PC-3 (cell line): ENCODE measurements around the gene SH3RF3. TPM values are rescaled to one million over a fixed set of nuclear protein-coding genes. Genes with fewer than 3 reads are reported as not detected.

ENCODE experiments used
- ATAC-seq: fragments of 200-7000 bp; cut with Tn5 transposase; 2 replicates; pipeline ENCODE4 v1.9.1; 2020; ENCODE audit warnings: mild to moderate bottlenecking, moderate library complexity
- BruUV-seq: library from RNA; stranded (reverse); fragments of 400-500 nt; replicated peaks from 2 replicates; lab custom pipeline; 2021; lab: Mats Ljungman, UMichigan
- CTCF ChIA-PET: fragments of 300-600 bp; sonication (Branson Sonifier 250); formaldehyde crosslinking; loops from one replicate; lab custom pipeline; 2022; ENCODE audit warnings: antibody characterized with exemption; lab: Charles Lee
- POLR2A ChIA-PET: fragments of 300-600 bp; sonication (Branson Sonifier 250); formaldehyde crosslinking; loops from one replicate; lab custom pipeline; 2022; ENCODE audit warnings: antibody characterized with exemption; ENCODE audit not compliant: unreplicated experiment; lab: Charles Lee
- DNase-seq: peaks from one replicate; pipeline ENCODE4 v3.0.0-alpha.2; 2015
- H2AFZ ChIP-seq: fragments of 300-600 bp; sonication (generic); 2 replicates; pipeline ENCODE4 v1.6.0; 2016; ENCODE audit warnings: antibody characterized with exemption, low read length
- H3F3A ChIP-seq: fragments of 300-600 bp; sonication (generic); one replicate; pipeline ENCODE4 v1.6.0; 2017; ENCODE audit warnings: antibody characterized with exemption, low read length, control low read depth, mild to moderate bottlenecking; ENCODE audit not compliant: unreplicated experiment
- H3K27ac ChIP-seq: fragments of 300-600 bp; sonication (generic); 2 replicates; pipeline ENCODE4 v1.5.1; 2016; ENCODE audit warnings: mild to moderate bottlenecking, low read length
- H3K27me3 ChIP-seq: fragments of 300-600 bp; sonication (generic); 2 replicates; pipeline ENCODE4 v1.6.1; 2016; ENCODE audit warnings: low read length, mixed read lengths
- H3K36me3 ChIP-seq: fragments of 300-600 bp; sonication (generic); 2 replicates; pipeline ENCODE4 v1.6.1; 2016; ENCODE audit warnings: low read depth, mixed run types, low read length, mixed read lengths
- H3K4me1 ChIP-seq: fragments of 300-600 bp; sonication (generic); 2 replicates; pipeline ENCODE4 v1.5.1; 2016; ENCODE audit warnings: low read length; ENCODE audit not compliant: insufficient read depth
- H3K4me2 ChIP-seq: fragments of 300-600 bp; sonication (generic); 2 replicates; pipeline ENCODE4 v1.6.0; 2016; ENCODE audit warnings: low read length
- H3K4me3 ChIP-seq: fragments of 300-600 bp; sonication (generic); 2 replicates; pipeline ENCODE4 v1.5.1; 2016; ENCODE audit warnings: mild to moderate bottlenecking, low read length, mixed read lengths
- H3K79me2 ChIP-seq: fragments of 300-600 bp; sonication (generic); 2 replicates; pipeline ENCODE4 v1.6.1; 2017; ENCODE audit warnings: low read length, mixed read lengths
- H3K9ac ChIP-seq: fragments of 300-600 bp; sonication (generic); 2 replicates; pipeline ENCODE4 v1.6.0; 2016; ENCODE audit warnings: mild to moderate bottlenecking, low read length
- H3K9me2 ChIP-seq: fragments of 300-600 bp; sonication (generic); replicated peaks from 2 replicates; pipeline ENCODE4 v1.6.1; 2016; ENCODE audit warnings: mixed run types, low read length, mixed read lengths
- H3K9me3 ChIP-seq: fragments of 300-600 bp; sonication (generic); 2 replicates; pipeline ENCODE4 v1.6.1; 2016; ENCODE audit warnings: low read length, mixed read lengths
- H4K20me1 ChIP-seq: fragments of 300-600 bp; sonication (generic); 2 replicates; pipeline ENCODE4 v1.6.1; 2016; ENCODE audit warnings: low read length, mixed read lengths
- EZH2 ChIP-seq: fragments of 300-600 bp; sonication (generic); IDR thresholded peaks from one replicate; pipeline ENCODE4 v1.6.1; 2017; ENCODE audit warnings: antibody characterized with exemption, mild to moderate bottlenecking, low read length; ENCODE audit not compliant: unreplicated experiment
- EZH2phosphoT487 ChIP-seq: fragments of 300-600 bp; sonication (generic); IDR thresholded peaks from 2 replicates; pipeline ENCODE4 v1.6.1; 2018; ENCODE audit warnings: mild to moderate bottlenecking, antibody characterized with exemption, low read length, borderline replicate concordance
- intact Hi-C: fragments of 100-400 bp; cut with micrococcal nuclease; formaldehyde crosslinking; loops from 2 replicates; pipeline ENCODE4 v1.9.0; 2023
- total RNA-seq: library from RNA; depleted of rRNA; stranded (reverse); fragments of >200 nt; gene quantifications from 2 replicates; pipeline ENCODE4 v1.2.3, GENCODE V29; 2014
- TF ChIP-seq, protein P1 (sequence below): fragments of 300-600 bp; sonication (generic); conservative IDR thresholded peaks from 2 replicates; pipeline ENCODE4 v1.5.1; 2017; ENCODE audit warnings: antibody characterized with exemption, low read depth, mild to moderate bottlenecking, low read length

SH3RF3 gene
- total RNA-seq, 1 experiment from 2014 or later: 11.7 TPM

DNA sequence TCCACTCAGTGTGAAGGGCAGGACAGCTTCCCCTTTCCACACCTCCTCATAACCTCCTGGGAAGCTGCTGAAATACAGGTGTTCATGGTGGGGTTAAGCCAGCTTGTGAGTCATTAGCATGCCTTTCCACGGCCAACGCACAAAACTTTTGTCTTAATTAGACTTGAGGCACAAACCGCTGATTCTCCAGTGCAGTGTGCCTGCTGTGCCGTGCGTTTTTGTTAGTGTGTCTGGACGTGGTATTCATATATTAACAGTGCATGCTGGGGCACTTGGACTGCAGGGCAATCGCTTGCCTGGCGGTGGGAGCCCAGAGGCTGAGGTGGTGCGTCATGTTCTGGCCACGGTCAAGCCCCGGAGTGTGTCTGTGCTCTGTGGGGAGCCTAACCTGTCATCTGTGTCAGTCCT, 156.2 kb downstream of the SH3RF3 start:
- DNase-seq: no peak
- H3K36me3 ChIP-seq: no peaks in the 10 kb centered on the region
- intact Hi-C loops: no loop called here
- no peak overlapping the region for H3K4me3 ChIP-seq
- H4K20me1 ChIP-seq: no peaks in the 10 kb centered on the region
- POLR2A ChIA-PET: no interaction called here
- TF ChIP-seq EZH2: no peak
- TF ChIP-seq, protein P1, sequence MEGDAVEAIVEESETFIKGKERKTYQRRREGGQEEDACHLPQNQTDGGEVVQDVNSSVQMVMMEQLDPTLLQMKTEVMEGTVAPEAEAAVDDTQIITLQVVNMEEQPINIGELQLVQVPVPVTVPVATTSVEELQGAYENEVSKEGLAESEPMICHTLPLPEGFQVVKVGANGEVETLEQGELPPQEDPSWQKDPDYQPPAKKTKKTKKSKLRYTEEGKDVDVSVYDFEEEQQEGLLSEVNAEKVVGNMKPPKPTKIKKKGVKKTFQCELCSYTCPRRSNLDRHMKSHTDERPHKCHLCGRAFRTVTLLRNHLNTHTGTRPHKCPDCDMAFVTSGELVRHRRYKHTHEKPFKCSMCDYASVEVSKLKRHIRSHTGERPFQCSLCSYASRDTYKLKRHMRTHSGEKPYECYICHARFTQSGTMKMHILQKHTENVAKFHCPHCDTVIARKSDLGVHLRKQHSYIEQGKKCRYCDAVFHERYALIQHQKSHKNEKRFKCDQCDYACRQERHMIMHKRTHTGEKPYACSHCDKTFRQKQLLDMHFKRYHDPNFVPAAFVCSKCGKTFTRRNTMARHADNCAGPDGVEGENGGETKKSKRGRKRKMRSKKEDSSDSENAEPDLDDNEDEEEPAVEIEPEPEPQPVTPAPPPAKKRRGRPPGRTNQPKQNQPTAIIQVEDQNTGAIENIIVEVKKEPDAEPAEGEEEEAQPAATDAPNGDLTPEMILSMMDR: no peak
- TF ChIP-seq EZH2phosphoT487: no peak
- H3K9ac ChIP-seq: no peak overlapping the region
- BruUV-seq: no TSS peak
- no peaks in the 10 kb centered on the region for H3K9me3 ChIP-seq
- H3K79me2 ChIP-seq: 0 out of 2 replicates have a peak, but pooled peaks cover 20% of the 10 kb centered on the region
- no peaks in the 10 kb centered on the region for H3K27me3 ChIP-seq
- no peaks in the 10 kb centered on the region for H3F3A ChIP-seq
- no peak overlapping the region for H3K27ac ChIP-seq
- no peaks in the 10 kb centered on the region for H3K9me2 ChIP-seq
- no peak for ATAC-seq
- H3K4me1 ChIP-seq: no peaks in the 10 kb centered on the region
- no peak overlapping the region for H3K4me2 ChIP-seq
- CTCF ChIA-PET: no interaction called here
- no peak overlapping the region for H2AFZ ChIP-seq

DNA sequence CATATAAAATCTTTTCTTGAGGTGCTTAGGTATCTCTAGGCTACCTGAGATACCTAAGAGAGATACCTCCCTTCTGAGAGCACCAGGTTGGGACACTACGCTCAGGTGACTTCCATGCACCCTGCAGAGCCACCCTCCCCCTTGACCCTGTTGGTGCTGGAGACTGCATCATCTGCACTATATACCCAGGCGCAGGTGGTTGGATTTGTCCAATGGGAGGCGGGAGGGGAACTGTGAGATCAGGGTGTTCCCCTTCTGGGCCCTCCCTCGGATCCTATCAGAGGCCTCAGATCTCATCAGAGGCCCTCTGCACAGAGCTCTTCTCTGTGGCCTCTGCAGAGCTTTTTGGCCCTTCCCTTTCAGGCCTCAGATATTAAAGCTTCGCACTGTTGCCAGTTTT, 158.4 kb downstream of the SH3RF3 start:
- H3K36me3 ChIP-seq: no peaks in the 10 kb centered on the region
- H3K4me2 ChIP-seq: no peak overlapping the region
- no peak overlapping the region for H2AFZ ChIP-seq
- H3K27me3 ChIP-seq: no peaks in the 10 kb centered on the region
- H3K9me2 ChIP-seq: no peaks in the 10 kb centered on the region
- no peaks in the 10 kb centered on the region for H3K9me3 ChIP-seq
- no peak overlapping the region for H3K4me3 ChIP-seq
- H3K9ac ChIP-seq: no peak overlapping the region
- no TSS peak for BruUV-seq
- H3K4me1 ChIP-seq: no peaks in the 10 kb centered on the region
- DNase-seq (no peak), ATAC-seq (no peak)
- POLR2A ChIA-PET: no interaction called here
- 0 out of 2 replicates have a peak, but pooled peaks cover 15% of the 10 kb centered on the region for H3K79me2 ChIP-seq
- intact Hi-C loops: no loop called here
- no peaks in the 10 kb centered on the region for H4K20me1 ChIP-seq
- TF ChIP-seq EZH2phosphoT487 (no peak), EZH2 (no peak)
- TF ChIP-seq, protein P1: no peak
- CTCF ChIA-PET: no interaction called here
- H3K27ac ChIP-seq: no peak overlapping the region
- no peaks in the 10 kb centered on the region for H3F3A ChIP-seq

DNA sequence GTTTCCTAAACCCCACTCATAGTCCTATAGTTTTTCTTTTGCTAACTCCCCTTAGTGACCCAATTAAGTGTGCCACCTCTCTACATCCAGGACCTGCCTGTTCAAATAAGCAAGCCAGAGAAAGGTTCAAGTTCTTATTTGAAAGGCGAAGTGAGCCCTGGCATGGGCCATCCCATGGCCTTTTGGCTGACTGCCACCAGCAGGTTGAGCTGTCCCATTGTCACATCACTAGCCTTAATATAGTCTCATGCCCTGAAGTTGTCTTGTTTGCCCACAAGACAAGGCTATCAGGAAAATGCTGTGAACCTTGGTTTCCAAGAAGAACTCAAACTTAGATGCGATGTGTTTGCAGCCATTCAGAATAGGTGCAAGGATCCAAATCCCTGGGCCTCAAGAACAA, 158.8 kb downstream of the SH3RF3 start:
- Histone ChIP-seq H3K9ac (no peak overlapping the region), H3K79me2 (0 out of 2 replicates have a peak, but pooled peaks cover 12% of the 10 kb centered on the region), H3K9me2 (no peaks in the 10 kb centered on the region), H3K4me2 (no peak overlapping the region), H3K27ac (no peak overlapping the region), H3K4me3 (no peak overlapping the region), H3K27me3 (no peaks in the 10 kb centered on the region), H3K9me3 (no peaks in the 10 kb centered on the region), H4K20me1 (no peaks in the 10 kb centered on the region), H3K36me3 (no peaks in the 10 kb centered on the region), H3K4me1 (no peaks in the 10 kb centered on the region), H3F3A (no peaks in the 10 kb centered on the region), H2AFZ (no peak overlapping the region)
- no TSS peak for BruUV-seq
- intact Hi-C loops: no loop called here
- CTCF ChIA-PET: no interaction called here
- POLR2A ChIA-PET: no interaction called here
- ATAC-seq (no peak), DNase-seq (no peak)
- TF ChIP-seq EZH2phosphoT487: no peak
- TF ChIP-seq EZH2: no peak
- TF ChIP-seq, protein P1: no peak
